OCI-LY7 (cell line): ENCODE data around the gene RABL3. TPM values are rescaled to one million over a fixed set of nuclear protein-coding genes. Genes with fewer than 3 reads are reported as not detected.

Source experiments
- BruUV-seq: library from RNA; stranded (reverse); fragments of 400-500 nt; replicated peaks from 2 replicates; lab custom pipeline; 2021; lab: Mats Ljungman, UMichigan
- CTCF ChIA-PET: fragments of 300-600 bp; sonication (Branson Sonifier 250); formaldehyde crosslinking; loops from one replicate; lab custom pipeline; 2022; ENCODE audit warnings: antibody characterized with exemption; ENCODE audit not compliant: unreplicated experiment; lab: Charles Lee
- POLR2A ChIA-PET: fragments of 300-600 bp; sonication (Branson Sonifier 250); formaldehyde crosslinking; loops from one replicate; lab custom pipeline; 2022; ENCODE audit warnings: antibody characterized with exemption; lab: Charles Lee
- DNase-seq: peaks from one replicate; pipeline ENCODE4 v3.0.0-alpha.2; 2015; ENCODE audit warnings: low spot score
- H2AFZ ChIP-seq: fragments of 200-600 bp; sonication (generic), shearing (Covaris generic); 2 replicates; pipeline ENCODE4 v1.6.1; 2014; ENCODE audit warnings: mild to moderate bottlenecking, antibody characterized with exemption, low read length, moderate library complexity
- H3K27ac ChIP-seq: fragments of 200-600 bp; sonication (generic); 2 replicates; pipeline ENCODE4 v1.5.1; 2014; ENCODE audit warnings: mixed run types, low read depth, mild to moderate bottlenecking, moderate library complexity, low read length, inconsistent platforms; ENCODE audit not compliant: poor library complexity, severe bottlenecking
- H3K36me3 ChIP-seq: fragments of 200-600 bp; sonication (generic); 2 replicates; pipeline ENCODE4 v1.6.1; 2014; ENCODE audit warnings: mild to moderate bottlenecking, antibody characterized with exemption, low read length, moderate library complexity, mixed read lengths; ENCODE audit not compliant: insufficient read depth
- H3K4me1 ChIP-seq: fragments of 200-600 bp; sonication (generic); 2 replicates; pipeline ENCODE4 v1.5.1; 2014; ENCODE audit warnings: mild to moderate bottlenecking, low read length; ENCODE audit not compliant: insufficient read depth, poor library complexity, severe bottlenecking
- H3K4me2 ChIP-seq: fragments of 200-600 bp; sonication (generic); 2 replicates; pipeline ENCODE4 v1.6.1; 2014; ENCODE audit warnings: mild to moderate bottlenecking, low read length
- H3K4me3 ChIP-seq: fragments of 200-600 bp; sonication (generic); 2 replicates; pipeline ENCODE4 v1.5.1; 2014; ENCODE audit warnings: mild to moderate bottlenecking, low read depth, low read length; ENCODE audit not compliant: poor library complexity, severe bottlenecking
- H3K79me2 ChIP-seq: fragments of 200-600 bp; sonication (generic); 2 replicates; pipeline ENCODE4 v1.6.1; 2016; ENCODE audit warnings: low read depth, mild to moderate bottlenecking, low read length, moderate library complexity, mixed read lengths; ENCODE audit not compliant: insufficient read depth
- H3K9me2 ChIP-seq: fragments of 200-600 bp; sonication (generic); 2 replicates; pipeline ENCODE4 v1.6.1; 2016; ENCODE audit warnings: mild to moderate bottlenecking, low read length, mixed read lengths; ENCODE audit not compliant: insufficient read depth
- H3K9me3 ChIP-seq: fragments of 200-600 bp; sonication (generic); 2 replicates; pipeline ENCODE4 v1.6.1; 2014; ENCODE audit warnings: mild to moderate bottlenecking, mixed run types, low read length, mixed read lengths
- H4K20me1 ChIP-seq: fragments of 200-600 bp; sonication (generic); 2 replicates; pipeline ENCODE4 v1.6.1; 2014; ENCODE audit warnings: mild to moderate bottlenecking, antibody characterized with exemption, low read length, moderate library complexity, mixed read lengths; ENCODE audit not compliant: insufficient read depth
- CTCF ChIP-seq: fragments of 200-600 bp; sonication (generic); conservative IDR thresholded peaks from 2 replicates; pipeline ENCODE4 v1.5.1; 2014; ENCODE audit warnings: mild to moderate bottlenecking, antibody characterized with exemption, low read length, moderate library complexity, mixed read lengths
- EZH2phosphoT487 ChIP-seq: fragments of 200-600 bp; sonication (generic); IDR thresholded peaks from 2 replicates; pipeline ENCODE4 v1.6.1; 2018; ENCODE audit warnings: low read depth, borderline replicate concordance, mild to moderate bottlenecking, mixed run types, antibody characterized with exemption, low read length, moderate library complexity, mixed read lengths
- intact Hi-C: fragments of 100-400 bp; cut with micrococcal nuclease; formaldehyde crosslinking; loops from one replicate; pipeline ENCODE4 v1.10.0; 2022; ENCODE audit not compliant: unreplicated experiment
- total RNA-seq, 2 experiments: library from RNA; depleted of rRNA in 1 of 2; stranded (reverse); fragments of >200 nt in 1 of 2; shearing (Covaris generic) in 1 of 2; gene quantifications; 2 replicates each; pipeline ENCODE4 v1.2.3, GENCODE V29; 2014 to 2022

RABL3 gene
- total RNA-seq, 2 experiments from 2014 or later = 7.7 to 27.9 TPM

GRCh38 chr3:120765830-120766493, 23.6 kb upstream of the RABL3 start:
- Histone ChIP-seq H3K9me3 (no peaks in the 10 kb centered on the region), H3K4me2 (no peak overlapping the region), H2AFZ (no peak overlapping the region), H3K36me3 (peaks cover 16% of the 10 kb centered on the region), H3K9me2 (no peaks in the 10 kb centered on the region), H3K79me2 (peaks cover 47% of the 10 kb centered on the region), H4K20me1 (peaks cover 28% of the 10 kb centered on the region; the same call in 1 of the 2 replicates), H3K4me1 (no peaks in the 10 kb centered on the region), H3K4me3 (no peak overlapping the region), H3K27ac (no peak overlapping the region)
- no peak for DNase-seq
- POLR2A ChIA-PET = interaction anchor here (0.6 to 2.3 kb wide), 12 partner anchors 9 to 729 kb away, joined by 3 to 8 read pairs (median 3); no protein-coding TSS in a partner anchor
- intact Hi-C loops = no loop called here
- BruUV-seq = no TSS peak
- TF ChIP-seq EZH2phosphoT487 (no peak), CTCF (no peak)
- CTCF ChIA-PET = interaction anchor here (1.1 to 1.2 kb wide), 3 partner anchors 9 to 44 kb away, joined by 3 to 4 read pairs (median 3); partner anchors contain the start of genes GTF2E1 and RABL3

- Histone ChIP-seq H4K20me1 (peaks cover 23% of the 10 kb centered on the region; the same call in 1 of the 2 replicates), H3K9me2 (no peaks in the 10 kb centered on the region), H3K79me2 (peaks cover 47% of the 10 kb centered on the region), H3K27ac (no peak overlapping the region), H3K4me2 (no peak overlapping the region), H3K36me3 (peaks cover 10% of the 10 kb centered on the region; the same call in 1 of the 2 replicates), H2AFZ (no peak overlapping the region), H3K4me3 (no peak overlapping the region), H3K9me3 (no peaks in the 10 kb centered on the region), H3K4me1 (no peaks in the 10 kb centered on the region)
- BruUV-seq = no TSS peak
- DNase-seq = no peak
- ChIA-PET POLR2A (interaction anchor here (2.3 to 2.4 kb wide), 2 partner anchors 14 to 22 kb away, joined by 8 to 9 read pairs; partner anchors contain the start of genes GTF2E1 and RABL3), CTCF (no interaction called here)
- intact Hi-C loops = no loop called here
- TF ChIP-seq CTCF = no peak
- TF ChIP-seq EZH2phosphoT487 = no peak
Observed at GRCh38 chr3:120764206-120764605, 21.9 kb upstream of the RABL3 start.

GRCh38 chr3:120763601-120764000, 21.3 kb upstream of the RABL3 start:
- no TSS peak for BruUV-seq
- TF ChIP-seq EZH2phosphoT487 = no peak
- no peak for TF ChIP-seq CTCF
- H3K4me3 ChIP-seq = no peak overlapping the region
- no peaks in the 10 kb centered on the region for H3K4me1 ChIP-seq
- ChIA-PET CTCF (no interaction called here), POLR2A (interaction anchor here (1.1 to 2.4 kb wide), 4 partner anchors 8 to 30 kb away, joined by 3 to 9 read pairs (median 4); partner anchors contain the start of genes GTF2E1 and RABL3)
- peaks cover 23% of the 10 kb centered on the region; the same call in 1 of the 2 replicates for H4K20me1 ChIP-seq
- peaks cover 12% of the 10 kb centered on the region; the same call in 1 of the 2 replicates for H3K36me3 ChIP-seq
- H3K9me3 ChIP-seq = no peaks in the 10 kb centered on the region
- no peak for DNase-seq
- intact Hi-C loops = no loop called here
- no peak overlapping the region for H3K4me2 ChIP-seq
- H3K27ac ChIP-seq = no peak overlapping the region
- H2AFZ ChIP-seq = no peak overlapping the region
- H3K79me2 ChIP-seq = peaks cover 45% of the 10 kb centered on the region
- H3K9me2 ChIP-seq = no peaks in the 10 kb centered on the region
